Natural killer cell (primary cell): ENCODE results near the gene NXN. TPM values are rescaled to one million over a fixed set of nuclear protein-coding genes. Genes with fewer than 3 reads are reported as not detected.

Experiments used
- ATAC-seq, 3 donors: fragments of 150-1000 bp in 2 of 3; fragments of 200-7000 bp in 1 of 3; cut with Tn5 transposase; 1 replicate in 1 of 3; 2 replicates in 2 of 3; pipeline ENCODE4 v1.10.0; 2021; ENCODE audit warnings: mild to moderate bottlenecking in 2 of 3, moderate library complexity in 2 of 3
- DNase-seq, 2 donors: peaks; one replicate each; pipeline versions ENCODE4 v3.0.0 to v3.0.0-alpha.2; 2013 to 2021; ENCODE audit warnings: mixed read lengths in 1 of 2
- H3K27ac ChIP-seq: one replicate; pipeline ENCODE4 v1.5.1; 2013; ENCODE audit warnings: mild to moderate bottlenecking, low read length
- H3K27me3 ChIP-seq: one replicate; pipeline ENCODE4 v1.6.1; 2013; ENCODE audit warnings: low read length; ENCODE audit not compliant: control insufficient read depth, insufficient read depth
- H3K36me3 ChIP-seq: one replicate; pipeline ENCODE4 v1.6.1; 2013; ENCODE audit warnings: low read length; ENCODE audit not compliant: control insufficient read depth, insufficient read depth
- H3K4me1 ChIP-seq: one replicate; pipeline ENCODE4 v1.6.1; 2013; ENCODE audit warnings: low read length; ENCODE audit not compliant: control insufficient read depth, insufficient read depth
- H3K4me3 ChIP-seq: one replicate; pipeline ENCODE4 v1.5.1; 2013; ENCODE audit warnings: low read length
- H3K9me3 ChIP-seq: one replicate; pipeline ENCODE4 v1.6.1; 2013; ENCODE audit warnings: low read length; ENCODE audit not compliant: control insufficient read depth, insufficient read depth
- H3K27ac Mint-ChIP-seq, 2 donors: one replicate each; pipeline ENCODE4 v1.8.0; 2022; ENCODE audit warnings: mild to moderate bottlenecking in 2 of 2, mixed read lengths in 2 of 2, moderate library complexity in 1 of 2
- H3K27me3 Mint-ChIP-seq, 2 donors: one replicate each; pipeline ENCODE4 v1.8.0; 2022; ENCODE audit warnings: low read depth in 2 of 2, mixed read lengths in 2 of 2
- H3K36me3 Mint-ChIP-seq: one replicate; pipeline ENCODE4 v1.8.0; 2022; ENCODE audit warnings: mixed read lengths
- H3K4me1 Mint-ChIP-seq, 2 donors: one replicate each; pipeline ENCODE4 v1.8.0; 2022; ENCODE audit warnings: mixed read lengths in 2 of 2
- H3K4me3 Mint-ChIP-seq: one replicate; pipeline ENCODE4 v1.8.0; 2022; ENCODE audit warnings: mild to moderate bottlenecking, moderate library complexity, mixed read lengths
- H3K9me3 Mint-ChIP-seq, 2 donors: one replicate each; pipeline ENCODE4 v1.8.0; 2022; ENCODE audit warnings: mixed read lengths in 2 of 2
- CTCF ChIP-seq: fragments of 200-600 bp; IDR thresholded peaks from one replicate; pipeline ENCODE4 v1.8.0; 2022; ENCODE audit warnings: antibody characterized with exemption
- WGBS: methylation state at CpG from one replicate; pipeline ENCODE4 v1.1.7; 2013; ENCODE audit warnings: missing lambda C conversion rate; ENCODE audit not compliant: insufficient coverage; 5-methylcytosine and 5-hydroxymethylcytosine counted together
- intact Hi-C: fragments of 100-400 bp; cut with micrococcal nuclease; formaldehyde crosslinking; loops from one replicate; pipeline ENCODE4 v1.14.2; 2022
- total RNA-seq, 4 donors: library from RNA; stranded (reverse); fragments of 120-200 nt in 1 of 4; gene quantifications; one replicate each; pipeline versions ENCODE4 v1.2.3 to v1.2.4, GENCODE V29; 2013 to 2022

NXN gene
- total RNA-seq, 3 donors from 2014 or later (not counting 1 experiment from before 2014, with no cell fraction given): 0.14 to 0.55 TPM; not detected in 1

- intact Hi-C loops: no loop called here
- WGBS: 90% methylated on average over 22 of the region's 22 CpGs
- H3K4me3 ChIP-seq: no peak overlapping the region
- no peak for TF ChIP-seq CTCF
- Mint-ChIP-seq H3K36me3 (no peaks in the 10 kb centered on the region), H3K4me1 (peaks cover 5 to 6% of the 10 kb centered on the region in 2 donors), H3K4me3 (no peak overlapping the region), H3K9me3 (no peaks in the 10 kb centered on the region), H3K27me3 (no peaks in the 10 kb centered on the region), H3K27ac (no peak overlapping the region)
- ATAC-seq (no peak), DNase-seq (no peak)
- H3K36me3 ChIP-seq: peaks cover 5% of the 10 kb centered on the region
- H3K27ac ChIP-seq: no peak overlapping the region
- no peaks in the 10 kb centered on the region for H3K9me3 ChIP-seq
- no peaks in the 10 kb centered on the region for H3K27me3 ChIP-seq
- peaks cover 6% of the 10 kb centered on the region for H3K4me1 ChIP-seq
Measured at GRCh38 chr17:797236-797840, 182.2 kb downstream of the NXN start.

GRCh38 chr17:796609-797008 is 183.0 kb downstream of the NXN start:
- Mint-ChIP-seq H3K36me3 (no peaks in the 10 kb centered on the region), H3K27me3 (no peaks in the 10 kb centered on the region), H3K9me3 (no peaks in the 10 kb centered on the region), H3K4me1 (peaks cover 5 to 6% of the 10 kb centered on the region in 2 donors), H3K4me3 (no peak overlapping the region), H3K27ac (no peak overlapping the region)
- no peak for TF ChIP-seq CTCF
- no peaks in the 10 kb centered on the region for H3K9me3 ChIP-seq
- no peak overlapping the region for H3K4me3 ChIP-seq
- no peak for ATAC-seq
- H3K27me3 ChIP-seq: no peaks in the 10 kb centered on the region
- intact Hi-C loops: no loop called here
- DNase-seq: no peak
- no peak overlapping the region for H3K27ac ChIP-seq
- H3K4me1 ChIP-seq: peaks cover 6% of the 10 kb centered on the region
- WGBS: 90% methylated on average over 15 of the region's 15 CpGs
- H3K36me3 ChIP-seq: peaks cover 12% of the 10 kb centered on the region

- 88% methylated on average over 9 of the region's 9 CpGs for WGBS
- Mint-ChIP-seq H3K4me3 (no peak overlapping the region), H3K4me1 (peaks cover 5 to 6% of the 10 kb centered on the region in 2 donors), H3K27ac (no peak overlapping the region), H3K9me3 (no peaks in the 10 kb centered on the region), H3K27me3 (no peaks in the 10 kb centered on the region), H3K36me3 (no peaks in the 10 kb centered on the region)
- DNase-seq: no peak
- ATAC-seq: no peak
- Histone ChIP-seq H3K36me3 (peaks cover 15% of the 10 kb centered on the region), H3K4me1 (peaks cover 6% of the 10 kb centered on the region), H3K27me3 (no peaks in the 10 kb centered on the region), H3K4me3 (no peak overlapping the region), H3K9me3 (no peaks in the 10 kb centered on the region), H3K27ac (no peak overlapping the region)
- no peak for TF ChIP-seq CTCF
- intact Hi-C loops: loop anchor here (2.0 kb wide), 1 partner anchor 203 kb away; no protein-coding TSS in a partner anchor
Measured at GRCh38 chr17:795721-796120, 183.9 kb downstream of the NXN start.

DNA sequence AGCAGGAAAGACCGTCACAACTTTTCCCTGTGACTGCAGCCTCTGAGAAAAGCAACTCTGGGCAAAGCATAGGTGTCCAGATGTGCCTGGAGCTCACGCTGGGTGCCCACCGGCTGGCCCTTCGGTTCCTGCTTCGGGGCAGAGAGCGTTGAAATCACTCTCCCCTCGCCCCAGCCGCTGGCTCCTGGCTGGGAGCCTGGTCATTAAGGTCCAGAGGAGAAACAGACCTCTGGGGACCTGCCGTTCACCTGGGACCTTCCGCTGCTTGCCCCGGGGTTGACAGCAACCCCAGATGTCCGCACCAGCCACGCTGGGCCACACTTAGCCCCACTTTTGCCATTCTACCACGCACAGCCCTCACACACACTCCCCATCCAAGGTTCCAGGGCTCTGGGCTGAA is 184.3 kb downstream of the NXN start:
- intact Hi-C loops: loop anchor here (2.0 kb wide), 1 partner anchor 204 kb away; no protein-coding TSS in a partner anchor
- H3K4me1 Mint-ChIP-seq: peaks cover 5 to 6% of the 10 kb centered on the region in 2 donors
- H3K4me3 ChIP-seq: no peak overlapping the region
- no peak overlapping the region for H3K4me3 Mint-ChIP-seq
- no peaks in the 10 kb centered on the region for H3K27me3 Mint-ChIP-seq
- no peaks in the 10 kb centered on the region for H3K9me3 Mint-ChIP-seq
- H3K9me3 ChIP-seq: no peaks in the 10 kb centered on the region
- H3K27ac ChIP-seq: no peak overlapping the region
- ATAC-seq (no peak), DNase-seq (no peak)
- H3K27ac Mint-ChIP-seq: no peak overlapping the region
- 91% methylated on average over 14 of the region's 14 CpGs for WGBS
- TF ChIP-seq CTCF: no peak
- H3K36me3 ChIP-seq: peaks cover 15% of the 10 kb centered on the region
- no peaks in the 10 kb centered on the region for H3K36me3 Mint-ChIP-seq
- H3K4me1 ChIP-seq: peaks cover 6% of the 10 kb centered on the region
- no peaks in the 10 kb centered on the region for H3K27me3 ChIP-seq
